HK-2 (cell line): ENCODE measurements around the gene ELFN1.

Experiments
- DNase-seq: peaks from one replicate; pipeline ENCODE4 v3.0.0-alpha.2; 2018; ENCODE audit not compliant: unreplicated experiment

Gene ELFN1

DNA sequence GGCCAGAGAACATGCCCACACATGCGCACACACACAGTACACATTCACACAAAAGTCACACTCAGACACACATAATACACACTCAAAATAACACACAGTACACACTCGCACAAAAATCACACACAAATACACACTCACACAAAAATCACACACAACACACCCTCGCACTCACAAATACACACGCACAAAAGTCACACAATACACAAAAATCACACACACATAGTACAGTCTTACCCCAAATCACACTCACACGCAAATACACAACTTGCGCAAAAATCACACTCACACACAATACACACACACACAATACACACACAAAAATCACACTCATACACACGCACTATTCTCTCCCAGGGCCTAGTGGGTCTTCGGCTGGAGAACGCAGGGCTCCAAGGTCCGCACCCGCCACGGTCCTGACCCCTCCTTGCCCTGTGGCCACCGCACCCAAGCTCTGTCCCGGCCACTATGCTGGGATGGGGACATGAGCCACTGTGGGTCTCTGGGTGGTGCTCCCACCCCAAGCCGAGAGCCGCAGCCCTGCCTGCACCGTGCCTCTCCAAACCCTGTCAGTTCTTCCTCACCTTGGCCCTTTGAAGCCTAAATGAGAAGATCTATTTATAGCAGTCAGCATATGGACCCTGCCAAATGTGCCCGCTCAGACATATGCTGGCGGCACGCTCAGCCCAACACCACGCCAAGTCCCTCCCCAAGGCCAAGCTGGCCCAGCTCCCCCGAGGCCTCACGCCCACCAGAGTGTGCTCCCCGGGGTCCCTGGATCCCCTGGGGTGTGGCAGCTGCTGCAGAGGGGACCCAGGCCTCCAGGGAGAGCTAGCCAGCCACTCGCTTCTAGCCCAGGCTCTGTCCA lies 55.9 kb downstream of the ELFN1 start:
- no peak for DNase-seq

DNA sequence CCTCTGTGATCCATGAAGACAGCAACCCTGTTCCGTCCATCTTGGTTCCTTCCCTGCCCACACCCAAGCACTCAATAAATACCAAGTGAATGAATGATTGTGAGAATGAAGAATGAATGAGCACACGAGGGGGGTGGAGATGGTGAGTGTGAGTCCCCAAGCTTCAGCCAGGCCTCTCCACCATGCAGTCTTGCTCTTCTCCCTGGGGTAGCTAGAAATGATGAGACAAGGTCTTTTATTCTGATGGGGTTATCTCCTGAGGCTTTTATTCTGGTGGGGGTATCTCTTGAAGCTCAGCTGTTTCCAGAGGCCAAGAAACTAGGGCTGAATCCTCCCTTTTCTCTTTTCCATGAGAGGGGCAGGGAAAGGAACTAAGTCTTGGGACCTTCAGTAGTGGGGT lies 57.0 kb downstream of the ELFN1 start:
- DNase-seq: no peak

DNA sequence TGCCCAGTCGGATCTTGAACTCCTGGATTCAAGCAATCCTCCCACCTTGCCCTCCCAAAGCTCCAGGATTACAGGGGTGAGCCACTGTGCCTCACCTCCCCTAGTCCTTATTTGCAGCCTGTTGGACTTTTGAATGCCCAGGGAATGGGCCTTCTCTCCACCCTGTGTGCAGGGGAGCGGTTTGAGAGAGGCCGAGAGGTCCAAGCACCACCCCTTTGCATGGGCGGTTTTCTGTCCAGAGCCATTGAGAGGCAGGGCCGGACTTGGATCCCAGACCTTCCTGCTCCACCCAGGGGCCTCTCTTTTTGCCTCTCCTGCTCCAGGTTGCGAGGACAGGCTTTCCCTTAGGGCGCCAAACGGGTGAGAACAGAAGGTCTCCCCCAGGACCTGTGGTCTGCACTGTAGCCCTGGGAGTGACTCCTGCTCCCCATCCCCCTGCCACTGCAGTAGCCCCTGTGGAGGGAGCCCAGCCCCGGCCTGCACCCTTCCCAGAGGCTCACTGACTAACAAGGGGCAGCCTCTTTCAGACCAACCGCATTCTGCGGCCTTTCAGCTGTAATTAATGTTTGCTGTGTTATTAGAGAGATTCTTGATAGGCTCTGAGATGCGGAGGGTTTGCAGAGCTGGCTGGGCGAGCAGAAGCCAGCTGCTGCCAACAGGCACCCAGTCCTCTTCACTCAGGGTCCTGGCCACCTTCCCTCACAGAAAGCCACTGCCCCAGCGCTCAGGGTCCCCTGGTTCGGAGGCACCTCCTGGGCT lies 57.9 kb downstream of the ELFN1 start:
- no peak for DNase-seq

DNA sequence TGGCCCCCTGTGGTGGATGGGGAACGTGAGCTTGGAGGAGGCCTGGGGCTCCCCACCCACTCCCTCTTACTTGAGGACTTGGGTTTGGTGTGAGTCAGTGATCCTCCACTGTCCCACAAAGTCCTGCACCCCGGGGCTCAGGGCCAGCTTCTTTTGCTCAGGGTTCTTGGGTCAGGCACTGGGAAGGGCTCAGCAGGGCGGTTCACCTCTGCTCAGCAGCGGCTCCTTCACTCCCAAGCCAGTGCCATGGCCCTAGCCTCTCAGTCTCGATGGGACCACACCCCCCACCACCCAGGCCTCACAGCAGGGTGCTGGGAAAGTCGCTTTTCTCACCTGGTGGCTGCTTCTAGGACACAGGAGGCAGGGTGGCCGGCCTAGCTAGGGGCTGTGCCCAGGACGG lies 59.1 kb downstream of the ELFN1 start:
- DNase-seq: no peak

DNA sequence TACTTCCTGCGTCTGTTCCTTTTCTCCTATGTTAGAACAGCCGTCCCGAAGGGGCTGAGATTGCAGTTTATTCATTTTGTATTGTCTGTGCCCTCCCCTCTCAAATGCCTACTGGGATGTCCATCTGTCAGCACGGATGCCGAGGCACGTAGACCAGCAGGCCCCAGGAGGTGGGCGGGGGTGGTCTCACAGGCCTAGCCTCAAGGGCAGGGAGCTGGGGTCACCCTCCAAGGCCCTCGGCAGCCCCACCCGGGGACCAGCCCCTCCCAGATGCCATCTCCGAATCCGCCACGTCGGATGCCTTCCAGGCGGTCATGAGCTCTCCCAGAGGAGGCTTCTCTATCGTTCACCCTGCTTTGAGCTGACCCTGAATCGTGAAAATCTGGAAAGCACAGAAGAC lies 59.7 kb downstream of the ELFN1 start:
- DNase-seq: no peak

DNA sequence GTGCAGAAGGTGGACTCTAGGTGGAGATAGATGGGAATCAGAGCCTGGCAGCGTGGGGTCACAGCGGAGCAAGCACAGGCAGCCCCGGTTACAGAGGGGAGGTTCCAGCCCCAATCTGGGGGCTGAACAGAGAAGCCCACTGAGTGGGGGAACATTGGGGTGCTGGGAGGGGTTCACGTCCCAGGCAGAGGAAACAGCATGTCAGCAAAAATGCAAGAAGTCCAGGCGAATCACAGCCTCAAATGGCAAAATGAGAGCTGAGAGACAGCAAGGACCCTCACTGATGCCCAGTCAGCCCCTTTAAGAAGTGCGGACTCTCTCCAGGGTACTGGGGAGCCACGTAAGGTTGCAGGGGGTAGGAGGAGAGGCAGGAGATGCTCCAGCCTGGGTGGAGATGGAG lies 62.0 kb downstream of the ELFN1 start:
- no peak for DNase-seq

DNA sequence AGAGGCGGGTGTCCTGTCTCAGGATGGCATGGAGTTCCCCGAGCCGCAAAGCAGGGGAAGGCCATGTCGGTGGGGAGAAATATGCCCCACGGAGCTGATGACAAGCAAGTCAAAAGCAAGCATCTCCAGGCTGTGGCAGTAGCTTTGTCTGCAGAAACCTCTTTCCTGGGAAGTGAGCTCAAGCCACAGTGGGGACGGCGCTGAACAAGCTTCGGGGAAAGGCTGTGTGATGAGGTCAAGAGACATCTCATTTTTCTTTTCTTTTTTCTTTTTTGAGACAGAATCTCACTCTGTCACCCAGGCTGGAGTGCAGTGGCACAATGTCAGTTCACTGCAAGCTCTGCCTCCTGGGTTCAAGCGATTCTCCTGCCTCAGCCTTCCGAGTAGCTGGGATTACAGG lies 62.6 kb downstream of the ELFN1 start:
- DNase-seq: no peak

DNA sequence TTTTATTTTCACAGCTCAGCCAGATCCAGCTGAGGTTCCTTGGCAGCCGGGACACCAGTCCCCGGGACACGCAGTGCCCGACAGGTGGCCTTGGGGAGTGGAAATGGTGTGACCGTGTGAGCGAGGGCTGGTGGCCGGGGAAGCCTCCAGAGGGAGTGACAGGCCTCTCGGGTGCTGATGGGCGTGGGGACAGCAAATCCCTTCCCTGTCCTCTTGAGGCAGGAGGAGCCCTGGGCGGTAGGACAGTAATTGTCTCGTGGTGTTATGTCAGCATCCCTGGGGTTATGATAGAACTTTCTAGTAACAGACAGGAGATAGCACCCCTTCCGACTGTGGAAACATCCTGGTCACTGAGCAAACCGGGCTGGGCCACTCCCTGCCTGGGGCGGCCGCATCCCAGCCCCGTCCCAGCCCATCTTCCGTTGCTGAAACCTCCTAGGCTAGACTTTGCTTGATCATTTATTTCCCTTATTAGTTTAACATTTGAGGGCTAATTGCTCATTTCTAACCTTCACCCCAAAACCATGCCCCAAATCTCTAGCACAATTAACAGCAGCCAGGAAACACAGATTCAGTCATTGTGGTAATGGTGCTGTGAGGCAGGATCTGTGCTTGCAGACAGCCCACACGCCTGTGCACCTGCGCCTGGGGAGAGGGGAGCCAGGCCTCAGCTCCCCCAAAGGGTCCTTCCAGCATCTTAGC lies 63.3 kb downstream of the ELFN1 start:
- no peak for DNase-seq

DNA sequence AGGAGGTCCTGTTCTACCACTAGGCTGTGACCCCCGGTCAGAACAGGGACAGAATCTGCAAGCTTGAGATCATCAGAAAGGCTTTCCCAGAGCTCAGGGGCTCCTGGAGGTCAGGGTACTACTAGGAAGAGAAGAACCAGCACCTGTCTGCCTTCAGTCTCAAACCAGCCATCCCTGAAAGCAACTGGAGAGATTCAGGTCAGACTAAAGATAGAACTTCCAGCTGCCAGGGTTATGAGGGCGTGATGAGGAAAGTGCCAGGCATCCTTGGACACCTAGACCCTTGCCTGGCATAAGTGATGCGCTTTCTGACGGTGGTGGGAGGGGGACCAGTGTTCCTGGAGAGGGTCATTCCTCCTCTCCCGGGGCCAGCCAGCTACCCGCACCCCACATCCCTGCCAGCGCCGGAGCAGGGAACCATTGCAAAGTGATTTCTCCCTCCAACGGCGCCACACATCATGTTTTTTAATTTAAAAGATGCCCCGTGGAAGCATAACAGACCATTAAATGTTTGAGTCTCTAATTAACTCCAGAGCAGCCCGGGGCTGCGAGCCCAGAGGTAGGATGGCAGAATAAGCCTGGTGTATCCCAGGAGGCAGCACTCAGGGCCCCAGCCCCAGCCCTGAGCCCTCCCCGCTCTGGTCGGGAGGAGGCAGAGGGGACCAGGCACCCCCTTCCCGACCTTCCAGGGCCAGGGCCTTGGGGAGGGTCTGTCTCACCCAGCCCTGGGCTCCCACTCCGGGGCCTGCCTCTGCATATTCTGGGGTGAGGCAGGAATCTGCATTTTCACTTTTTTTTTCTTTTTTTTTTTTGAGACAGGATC lies 64.0 kb downstream of the ELFN1 start:
- DNase-seq: no peak

DNA sequence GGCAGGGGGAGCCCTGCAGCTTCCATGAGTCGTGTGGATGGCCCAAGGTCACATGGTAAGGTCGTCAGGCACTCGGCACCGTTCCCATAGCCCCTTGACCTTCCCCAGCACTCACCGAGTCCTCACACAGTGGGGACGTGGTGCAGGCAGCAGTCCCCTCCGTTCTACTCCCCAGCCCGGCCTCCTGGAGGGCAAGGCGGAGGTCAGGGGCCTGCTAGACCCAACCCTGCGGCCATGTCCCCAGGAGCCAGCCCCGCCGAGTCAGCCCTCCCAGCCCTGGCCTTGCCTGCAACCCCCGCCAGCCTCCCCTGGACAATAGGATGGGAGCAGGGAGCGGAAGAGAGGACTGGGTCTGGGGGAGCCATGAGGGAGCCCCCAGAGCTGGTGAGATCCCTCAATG lies 65.2 kb downstream of the ELFN1 start:
- no peak for DNase-seq

DNA sequence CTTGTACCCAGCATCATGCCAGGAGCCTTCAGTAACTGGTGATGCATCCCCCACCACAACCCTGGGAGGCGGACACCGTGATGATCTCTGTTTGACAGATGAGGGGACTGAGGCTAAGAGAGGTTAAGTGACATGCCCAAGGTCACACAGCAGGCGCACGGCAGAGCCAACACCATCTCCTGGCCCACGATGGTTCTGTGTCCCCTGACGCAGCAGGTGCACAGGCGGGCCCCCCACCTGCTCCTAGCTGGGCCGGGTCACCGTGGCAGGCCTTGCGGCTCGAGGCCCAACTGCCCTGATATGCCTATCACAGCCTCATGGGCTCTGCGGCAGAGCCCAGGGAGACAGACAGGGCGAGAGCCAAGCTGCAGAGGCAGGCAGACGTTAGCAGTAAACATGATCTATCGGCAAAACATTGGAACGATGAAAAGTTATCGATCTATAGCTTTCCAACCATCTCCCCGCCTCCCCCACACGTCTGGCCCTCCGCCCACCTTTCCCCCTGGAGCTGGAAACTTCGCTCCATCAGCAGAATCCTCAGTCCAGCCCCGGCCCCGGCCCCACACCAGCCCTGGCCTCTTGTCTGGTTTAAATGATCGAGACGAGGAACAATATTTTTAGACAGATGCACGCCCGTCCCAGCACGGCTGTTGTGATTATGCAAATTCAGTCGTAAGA lies 65.9 kb downstream of the ELFN1 start:
- DNase-seq: no peak

DNA sequence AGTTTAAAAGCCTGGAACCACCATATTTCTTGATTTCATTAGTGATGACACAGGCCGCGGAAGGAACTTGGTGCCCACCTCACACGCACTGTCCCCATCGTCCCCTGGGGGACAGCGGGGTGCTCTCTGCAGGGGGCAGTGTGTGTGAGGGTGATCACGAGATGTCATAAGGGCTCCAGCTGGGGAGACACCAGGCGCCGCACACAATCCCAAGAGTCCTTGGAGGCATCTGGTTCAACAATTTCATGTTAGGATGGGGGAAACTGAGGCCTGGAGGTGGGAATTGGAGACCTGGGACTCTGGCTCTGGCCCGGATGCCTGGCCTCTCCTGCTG lies 66.4 kb downstream of the ELFN1 start:
- no peak for DNase-seq

DNA sequence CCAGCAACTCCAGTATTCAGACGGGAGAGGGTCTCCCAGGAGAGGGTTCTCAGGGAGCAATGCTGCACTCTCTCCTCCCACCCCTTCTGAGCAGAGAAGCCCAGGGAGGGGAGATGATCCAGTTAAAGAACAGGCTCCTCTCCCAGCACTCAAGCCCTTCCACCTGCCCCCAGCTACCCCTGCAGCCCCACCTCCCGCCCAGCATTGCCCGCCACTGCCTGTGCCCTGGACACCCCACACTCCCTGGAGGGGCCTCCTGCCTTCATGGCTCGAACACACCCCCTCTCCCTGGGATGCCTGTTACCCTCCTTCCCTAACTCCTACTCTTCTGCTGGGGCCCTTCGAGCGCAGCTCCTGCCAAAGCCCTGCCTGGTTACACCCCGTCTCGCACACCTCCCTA lies 66.8 kb downstream of the ELFN1 start:
- DNase-seq: no peak

DNA sequence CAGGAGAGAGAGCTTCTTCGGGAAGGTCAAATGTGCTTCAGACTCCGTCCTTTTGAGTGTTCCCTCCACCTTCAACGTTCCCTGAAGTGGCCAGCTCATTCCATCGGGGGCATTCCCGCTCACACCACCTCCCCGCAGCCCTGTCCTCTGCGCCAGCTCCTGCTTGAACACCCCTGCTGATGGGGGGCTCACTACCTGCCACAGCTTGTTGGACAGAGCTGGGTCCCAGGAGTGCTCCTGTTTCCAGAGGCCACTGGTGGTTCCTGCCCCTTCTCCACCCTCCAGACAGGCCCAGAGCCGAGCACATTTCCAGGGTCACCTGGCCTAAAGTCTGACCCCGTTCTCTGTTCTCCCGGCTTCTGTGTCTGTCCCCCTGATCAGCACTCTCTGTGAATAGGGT lies 67.4 kb downstream of the ELFN1 start:
- no peak for DNase-seq

DNA sequence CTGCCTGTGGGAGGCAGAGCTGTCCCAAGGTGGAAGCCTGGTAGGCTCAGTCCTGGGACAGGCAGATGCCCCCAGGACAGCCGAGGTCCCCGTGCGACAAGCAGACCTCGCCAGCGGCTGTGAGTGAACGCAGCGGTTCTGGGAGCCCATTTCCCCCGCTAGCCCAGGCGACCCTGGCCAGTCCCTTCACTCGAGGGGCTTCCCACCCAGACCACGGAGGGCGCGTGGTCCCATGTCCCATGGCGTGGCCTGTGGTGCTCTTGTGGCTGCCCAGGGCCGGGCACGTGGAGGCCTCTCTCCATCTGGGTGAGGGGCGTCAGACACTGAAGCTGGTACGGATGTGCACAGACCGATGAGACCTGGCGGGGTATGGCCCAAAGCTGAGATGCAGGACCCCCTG lies 67.9 kb downstream of the ELFN1 start:
- DNase-seq: no peak

DNA sequence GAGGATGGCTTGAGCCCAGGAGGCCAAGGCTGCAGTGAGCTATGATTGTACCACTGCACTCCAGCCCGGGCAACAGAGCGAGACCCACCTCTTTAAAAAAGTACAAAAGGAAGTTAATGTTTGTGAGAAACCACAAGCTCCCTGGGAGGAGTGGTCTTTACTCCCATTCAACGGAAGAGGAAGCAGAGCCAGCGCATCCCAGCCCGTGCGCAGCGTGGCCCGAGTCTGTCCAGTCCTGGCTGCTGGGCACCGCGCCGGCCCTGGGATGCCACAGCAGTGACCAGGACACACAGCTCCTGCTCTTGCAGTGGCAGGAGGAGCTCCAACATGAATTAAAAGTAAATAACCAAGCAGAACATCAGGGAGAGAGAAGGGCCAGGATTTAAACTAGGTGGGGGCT lies 68.4 kb downstream of the ELFN1 start:
- DNase-seq: no peak

DNA sequence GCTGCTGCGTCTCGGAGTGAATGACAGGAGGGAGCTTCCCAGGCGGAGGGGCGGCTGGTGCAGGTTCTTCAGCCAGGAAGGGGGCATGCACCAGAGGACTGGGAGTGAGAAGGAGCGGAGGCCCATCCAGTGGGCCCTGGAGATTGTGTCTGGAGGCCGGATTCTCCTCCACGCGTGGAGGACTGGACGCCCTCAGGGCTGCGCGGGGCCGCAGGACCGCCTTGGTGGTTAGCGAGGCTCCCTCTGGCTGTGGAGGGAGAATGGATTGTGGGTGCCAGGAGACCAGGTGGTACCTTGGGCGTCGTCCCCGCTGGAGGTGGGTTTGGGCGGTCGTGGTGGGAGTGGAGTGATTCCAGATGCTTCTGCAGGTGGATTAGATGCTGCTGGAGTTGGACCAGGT lies 68.9 kb downstream of the ELFN1 start:
- DNase-seq: no peak

DNA sequence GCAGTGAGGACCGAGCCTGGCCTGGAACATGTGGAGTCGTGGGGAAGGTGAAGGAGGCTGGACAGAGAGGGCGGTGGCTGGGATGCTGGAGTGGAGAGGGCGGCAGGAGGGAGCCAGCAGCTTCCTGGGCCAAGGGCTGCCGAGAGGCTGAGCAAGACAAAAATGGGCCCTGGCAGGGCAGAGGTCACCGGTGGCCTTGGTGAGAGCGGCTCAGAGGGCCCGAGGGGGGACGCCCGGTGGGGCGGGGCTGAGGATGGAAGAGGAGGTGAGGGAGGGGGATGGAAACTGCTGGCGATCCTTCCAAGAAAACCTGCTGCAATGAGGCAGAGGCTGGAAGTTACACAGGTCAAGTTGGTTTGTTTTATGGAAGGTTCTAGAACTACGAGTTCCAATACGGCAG lies 69.5 kb downstream of the ELFN1 start:
- no peak for DNase-seq

DNA sequence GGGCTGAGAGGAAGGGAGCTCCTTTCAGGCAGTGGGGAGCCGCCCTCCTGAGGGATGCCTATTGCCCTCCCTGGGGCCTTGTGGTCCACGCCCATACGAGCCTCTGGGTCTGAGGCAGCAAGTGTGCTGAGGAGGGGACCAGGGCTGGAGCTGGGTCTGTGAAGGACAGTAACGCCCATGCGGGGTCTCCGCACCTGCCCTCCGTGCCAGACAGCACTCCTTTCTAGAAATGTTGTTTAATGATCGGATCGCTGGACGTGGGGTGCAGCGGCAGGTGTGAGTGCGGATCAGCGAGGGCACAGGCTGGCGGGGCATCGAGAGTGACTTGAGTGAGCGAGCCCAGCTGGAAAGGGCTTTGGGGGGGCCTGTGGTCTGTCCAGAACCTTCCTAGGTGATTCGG lies 70.1 kb downstream of the ELFN1 start:
- no peak for DNase-seq

DNA sequence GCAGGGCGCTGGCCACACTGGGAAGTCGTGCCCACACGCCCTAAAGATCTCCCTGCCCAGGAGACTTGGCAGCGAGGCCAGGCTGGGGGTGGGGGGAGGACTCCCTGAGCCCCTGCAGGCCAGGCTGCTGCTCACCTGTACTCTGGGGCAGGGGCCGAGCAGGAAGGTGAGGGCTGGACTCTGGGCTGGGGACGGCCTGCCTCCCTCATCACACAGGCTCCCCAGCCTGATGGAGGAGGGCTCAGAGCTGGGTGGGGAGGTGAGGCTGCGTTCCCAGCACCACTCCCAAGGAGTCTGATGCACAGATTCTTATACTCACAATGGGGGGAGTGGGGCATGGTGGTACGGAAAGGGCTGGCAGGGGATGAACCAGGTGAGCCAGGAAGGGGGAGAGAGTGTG lies 71.2 kb downstream of the ELFN1 start:
- no peak for DNase-seq

DNA sequence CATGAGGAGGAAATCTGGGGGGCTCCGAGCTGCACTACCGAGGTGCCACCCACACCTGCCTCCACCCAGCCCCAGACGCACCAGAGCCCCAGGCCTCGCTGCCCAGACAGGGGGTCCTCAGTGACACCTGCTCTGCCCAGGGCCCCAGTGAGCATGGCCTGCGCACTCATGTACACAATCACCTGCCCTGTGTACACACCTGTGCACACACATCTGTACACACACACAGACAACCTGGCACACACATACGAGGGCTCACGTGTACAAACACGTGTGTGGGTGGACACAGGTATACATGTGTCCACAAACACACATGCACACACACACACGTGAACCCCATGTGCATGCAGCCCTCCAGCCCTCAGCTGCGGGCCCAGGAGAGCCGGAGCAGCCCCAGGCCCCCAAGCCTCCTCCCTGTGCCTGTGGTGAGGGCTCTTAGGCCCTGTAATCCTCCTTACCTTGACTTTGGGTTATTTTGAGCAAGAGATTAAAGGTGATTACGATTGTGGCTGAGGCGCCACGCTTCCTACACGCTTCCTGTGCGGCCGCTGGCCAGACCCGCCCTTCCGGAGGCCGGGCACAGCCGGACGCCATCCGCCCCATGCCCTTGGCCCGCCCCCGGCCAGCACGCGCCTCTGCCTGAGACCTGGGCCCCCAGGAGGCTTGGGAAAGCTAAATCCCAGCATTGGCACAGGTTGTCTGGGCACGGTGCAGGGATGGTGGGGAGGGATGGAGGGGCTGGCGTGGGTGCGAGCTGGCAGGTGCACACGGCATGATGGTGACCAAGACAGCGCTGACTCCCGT lies 71.9 kb downstream of the ELFN1 start:
- DNase-seq: no peak
